Activated CD8-positive, alpha-beta T cell treated with anti-CD3 and anti-CD28 coated beads for 36 hours (primary cell): ENCODE results near the gene SYNDIG1. TPM values are rescaled to one million over a fixed set of nuclear protein-coding genes. Genes with fewer than 3 reads are reported as not detected.

ENCODE experiments used
- ATAC-seq: fragments of 200-7000 bp; cut with Tn5 transposase; one replicate; pipeline ENCODE4 v1.10.0; 2021; ENCODE audit warnings: mild to moderate bottlenecking, moderate library complexity
- CTCF ChIA-PET: fragments of 350-600 bp; sonication (Branson Sonifier 250); formaldehyde crosslinking; loops from one replicate; lab custom pipeline; 2021; ENCODE audit warnings: antibody characterized with exemption; lab: Charles Lee
- POLR2A ChIA-PET: fragments of 350-600 bp; sonication (Branson Sonifier 250); formaldehyde crosslinking; loops from one replicate; lab custom pipeline; 2021; ENCODE audit warnings: antibody characterized with exemption; lab: Charles Lee
- DNase-seq: peaks from one replicate; pipeline ENCODE4 v3.0.0-alpha.2; 2020
- H3K27ac Mint-ChIP-seq: one replicate; pipeline ENCODE4 v1.8.0; 2021; ENCODE audit warnings: mild to moderate bottlenecking, mixed read lengths
- H3K27me3 Mint-ChIP-seq: one replicate; pipeline ENCODE4 v1.8.0; 2021; ENCODE audit warnings: mixed read lengths
- H3K36me3 Mint-ChIP-seq: one replicate; pipeline ENCODE4 v1.8.0; 2021; ENCODE audit warnings: low read depth, mixed read lengths
- H3K4me1 Mint-ChIP-seq: one replicate; pipeline ENCODE4 v1.8.0; 2021; ENCODE audit warnings: low read depth, mixed read lengths
- H3K4me3 Mint-ChIP-seq: one replicate; pipeline ENCODE4 v1.8.0; 2021; ENCODE audit warnings: mild to moderate bottlenecking, moderate library complexity, mixed read lengths
- H3K9me3 Mint-ChIP-seq: one replicate; pipeline ENCODE4 v1.8.0; 2021; ENCODE audit warnings: mixed read lengths
- CTCF ChIP-seq: fragments of 200-600 bp; IDR thresholded peaks from one replicate; pipeline ENCODE4 v1.8.0; 2022; ENCODE audit warnings: antibody characterized with exemption, mild to moderate bottlenecking
- intact Hi-C: fragments of 100-400 bp; cut with micrococcal nuclease; formaldehyde crosslinking; loops from one replicate; pipeline ENCODE4 v1.10.0; 2022
- total RNA-seq, 2 experiments: library from RNA; stranded (reverse); gene quantifications; one replicate each; pipeline ENCODE4 v1.2.3, GENCODE V29; 2021

Gene SYNDIG1
- total RNA-seq, 2 experiments from 2014 or later, result not detected

GRCh38 chr20:24656391-24656790, 187.0 kb downstream of the SYNDIG1 start:
- no peak for TF ChIP-seq CTCF
- Mint-ChIP-seq H3K9me3 (no peaks in the 10 kb centered on the region), H3K4me1 (no peaks in the 10 kb centered on the region), H3K27me3 (no peaks in the 10 kb centered on the region), H3K4me3 (no peak overlapping the region), H3K27ac (no peak overlapping the region), H3K36me3 (no peaks in the 10 kb centered on the region)
- ATAC-seq, result no peak
- ChIA-PET POLR2A (no interaction called here), CTCF (no interaction called here)
- intact Hi-C loops, result no loop called here
- no peak for DNase-seq

GRCh38 chr20:24657196-24657595, 187.8 kb downstream of the SYNDIG1 start:
- intact Hi-C loops, result no loop called here
- Mint-ChIP-seq H3K27ac (no peak overlapping the region), H3K27me3 (no peaks in the 10 kb centered on the region), H3K4me3 (no peak overlapping the region), H3K9me3 (no peaks in the 10 kb centered on the region), H3K4me1 (no peaks in the 10 kb centered on the region), H3K36me3 (no peaks in the 10 kb centered on the region)
- no peak for TF ChIP-seq CTCF
- DNase-seq (no peak), ATAC-seq (no peak)
- ChIA-PET CTCF (no interaction called here), POLR2A (no interaction called here)

- Mint-ChIP-seq H3K9me3 (no peaks in the 10 kb centered on the region), H3K36me3 (no peaks in the 10 kb centered on the region), H3K27ac (no peak overlapping the region), H3K4me1 (no peaks in the 10 kb centered on the region), H3K27me3 (no peaks in the 10 kb centered on the region), H3K4me3 (no peak overlapping the region)
- intact Hi-C loops, result no loop called here
- POLR2A ChIA-PET, result interaction anchor here (0.5 kb wide), 1 partner anchor 259 kb away, joined by 4 read pairs; no protein-coding TSS in a partner anchor
- TF ChIP-seq CTCF, result no peak
- ATAC-seq, result no peak
- CTCF ChIA-PET, result no interaction called here
- no peak for DNase-seq
Measured at GRCh38 chr20:24657878-24658620, 188.6 kb downstream of the SYNDIG1 start.

- Mint-ChIP-seq H3K27ac (no peak overlapping the region), H3K27me3 (no peaks in the 10 kb centered on the region), H3K4me3 (no peak overlapping the region), H3K36me3 (no peaks in the 10 kb centered on the region), H3K4me1 (no peaks in the 10 kb centered on the region), H3K9me3 (no peaks in the 10 kb centered on the region)
- DNase-seq (no peak), ATAC-seq (no peak)
- intact Hi-C loops, result no loop called here
- ChIA-PET POLR2A (interaction anchor here (0.5 kb wide), 1 partner anchor 260 kb away, joined by 4 read pairs; no protein-coding TSS in a partner anchor), CTCF (no interaction called here)
- no peak for TF ChIP-seq CTCF
Measured at GRCh38 chr20:24658920-24659660, 189.7 kb downstream of the SYNDIG1 start.

GRCh38 chr20:24659835-24660234, 190.4 kb downstream of the SYNDIG1 start:
- Mint-ChIP-seq H3K4me3 (no peak overlapping the region), H3K36me3 (no peaks in the 10 kb centered on the region), H3K27me3 (no peaks in the 10 kb centered on the region), H3K27ac (no peak overlapping the region), H3K9me3 (no peaks in the 10 kb centered on the region), H3K4me1 (no peaks in the 10 kb centered on the region)
- no peak for TF ChIP-seq CTCF
- POLR2A ChIA-PET, result no interaction called here
- ATAC-seq (no peak), DNase-seq (no peak)
- CTCF ChIA-PET, result no interaction called here
- intact Hi-C loops, result no loop called here
